WTC11 (cell line): ENCODE results near the gene UGGT2. TPM values are rescaled to one million over a fixed set of nuclear protein-coding genes. Genes with fewer than 3 reads are reported as not detected.

Source experiments
- ATAC-seq: fragments of 200-7000 bp; cut with Tn5 transposase; 2 replicates; pipeline ENCODE4 v1.10.0; 2021; ENCODE audit warnings: mild to moderate bottlenecking, moderate library complexity
- CTCF ChIA-PET: fragments of 300-600 bp; sonication (Branson Sonifier 250); formaldehyde crosslinking; loops from one replicate; lab custom pipeline; 2021; ENCODE audit warnings: antibody characterized with exemption; lab: Charles Lee
- POLR2A ChIA-PET: fragments of 350-600 bp; sonication (Branson Sonifier 250); formaldehyde crosslinking; loops from one replicate; lab custom pipeline; 2021; ENCODE audit warnings: antibody characterized with exemption; lab: Charles Lee
- DNase-seq: peaks from one replicate; pipeline ENCODE4 v3.0.0; 2021; ENCODE audit warnings: low spot score
- H3K27ac Mint-ChIP-seq: 2 replicates; pipeline ENCODE4 v1.8.0; 2021; ENCODE audit warnings: mixed read lengths
- H3K27me3 Mint-ChIP-seq: 2 replicates; pipeline ENCODE4 v1.8.0; 2021; ENCODE audit warnings: low read depth, mild to moderate bottlenecking, moderate library complexity, mixed read lengths
- H3K36me3 Mint-ChIP-seq: 2 replicates; pipeline ENCODE4 v1.8.0; 2021; ENCODE audit warnings: mixed read lengths
- H3K4me1 Mint-ChIP-seq: 2 replicates; pipeline ENCODE4 v1.8.0; 2022; ENCODE audit warnings: mixed read lengths
- H3K4me3 Mint-ChIP-seq: 2 replicates; pipeline ENCODE4 v1.8.0; 2021; ENCODE audit warnings: mild to moderate bottlenecking, moderate library complexity, mixed read lengths
- H3K9me3 Mint-ChIP-seq: 2 replicates; pipeline ENCODE4 v1.8.0; 2021; ENCODE audit warnings: mixed read lengths
- ATF3 ChIP-seq: sonication (generic); formaldehyde crosslinking; conservative IDR thresholded peaks from 2 replicates; pipeline ENCODE4 v1.8.1; 2022; ENCODE audit warnings: mild to moderate bottlenecking, missing genetic modification reagents
- CTCF ChIP-seq: fragments of 200-600 bp; IDR thresholded peaks from 2 replicates; pipeline ENCODE4 v1.8.0; 2022; ENCODE audit warnings: antibody characterized with exemption
- E2F4 ChIP-seq: sonication (generic); formaldehyde crosslinking; IDR thresholded peaks from 2 replicates; pipeline ENCODE4 v1.8.1; 2022; ENCODE audit warnings: low read depth, mild to moderate bottlenecking, moderate library complexity, missing genetic modification reagents, borderline replicate concordance
- ELF4 ChIP-seq: sonication (generic); formaldehyde crosslinking; IDR thresholded peaks from 2 replicates; pipeline ENCODE4 v1.8.1; 2022; ENCODE audit warnings: low read depth, mild to moderate bottlenecking, moderate library complexity, missing genetic modification reagents
- FOXP1 ChIP-seq: sonication (generic); formaldehyde crosslinking; IDR thresholded peaks from 2 replicates; pipeline ENCODE4 v1.8.0; 2022; ENCODE audit warnings: missing genetic modification reagents, mild to moderate bottlenecking, moderate library complexity, borderline replicate concordance
- GTF2I ChIP-seq: fragments of 250-450 bp; sonication (Bioruptor Pico); conservative IDR thresholded peaks from 2 replicates; pipeline ENCODE4 v1.4.0; 2021; ENCODE audit warnings: mild to moderate bottlenecking
- IRF2 ChIP-seq: sonication (generic); formaldehyde crosslinking; IDR thresholded peaks from 2 replicates; pipeline ENCODE4 v1.8.0; 2022; ENCODE audit warnings: low read depth, missing genetic modification reagents, borderline replicate concordance
- JAZF1 ChIP-seq: fragments of 250-450 bp; sonication (Bioruptor Pico); IDR thresholded peaks from 2 replicates; pipeline ENCODE4 v1.9.0; 2021; ENCODE audit warnings: moderate library complexity, mild to moderate bottlenecking, inconsistent platforms
- JUN ChIP-seq: sonication (generic); formaldehyde crosslinking; IDR thresholded peaks from 2 replicates; pipeline ENCODE4 v1.8.0; 2023; ENCODE audit warnings: mild to moderate bottlenecking, missing genetic modification reagents
- OVOL2 ChIP-seq: fragments of 250-450 bp; sonication (Bioruptor Pico); IDR thresholded peaks from 2 replicates; pipeline ENCODE4 v1.9.0; 2021; ENCODE audit warnings: mild to moderate bottlenecking, borderline replicate concordance
- PREB ChIP-seq: sonication (generic); formaldehyde crosslinking; IDR thresholded peaks from 2 replicates; pipeline ENCODE4 v1.8.1; 2022; ENCODE audit warnings: mild to moderate bottlenecking, missing genetic modification reagents, moderate library complexity, borderline replicate concordance
- PRRX2 ChIP-seq: fragments of 250-450 bp; sonication (Bioruptor Pico); IDR thresholded peaks from 2 replicates; pipeline ENCODE4 v1.8.0; 2021; ENCODE audit warnings: mild to moderate bottlenecking
- RORB ChIP-seq: fragments of 250-450 bp; sonication (Bioruptor Pico); IDR thresholded peaks from 2 replicates; pipeline ENCODE4 v1.9.0; 2021; ENCODE audit warnings: mild to moderate bottlenecking
- SP1 ChIP-seq: sonication (generic); formaldehyde crosslinking; conservative IDR thresholded peaks from 2 replicates; pipeline ENCODE4 v1.8.1; 2022; ENCODE audit warnings: missing genetic modification reagents
- TCF7 ChIP-seq: sonication (generic); formaldehyde crosslinking; IDR thresholded peaks from 2 replicates; pipeline ENCODE4 v1.8.0; 2022; ENCODE audit warnings: mild to moderate bottlenecking, low read depth, missing genetic modification reagents, moderate library complexity
- USF1 ChIP-seq: sonication (generic); formaldehyde crosslinking; IDR thresholded peaks from 2 replicates; pipeline ENCODE4 v1.8.0; 2022; ENCODE audit warnings: mild to moderate bottlenecking, missing genetic modification reagents
- ZBTB21 ChIP-seq: sonication (generic); formaldehyde crosslinking; IDR thresholded peaks from 2 replicates; pipeline ENCODE4 v1.8.1; 2023; ENCODE audit warnings: mild to moderate bottlenecking, missing genetic modification reagents, borderline replicate concordance
- ZMAT4 ChIP-seq: fragments of 250-450 bp; sonication (Bioruptor Pico); IDR thresholded peaks from 2 replicates; pipeline ENCODE4 v1.9.0; 2021; ENCODE audit warnings: mild to moderate bottlenecking
- ZNF281 ChIP-seq: sonication (generic); formaldehyde crosslinking; IDR thresholded peaks from 2 replicates; pipeline ENCODE4 v1.8.0; 2023; ENCODE audit warnings: mild to moderate bottlenecking, missing genetic modification reagents
- ZNF317 ChIP-seq: sonication (generic); formaldehyde crosslinking; IDR thresholded peaks from 2 replicates; pipeline ENCODE4 v1.8.1; 2023; ENCODE audit warnings: low read depth, mild to moderate bottlenecking, moderate library complexity, missing genetic modification reagents, borderline replicate concordance
- ZNF512 ChIP-seq: sonication (generic); formaldehyde crosslinking; IDR thresholded peaks from 2 replicates; pipeline ENCODE4 v1.8.1; 2022; ENCODE audit warnings: missing genetic modification reagents, borderline replicate concordance
- total RNA-seq: library from RNA; stranded (reverse); gene quantifications from 3 replicates; pipeline ENCODE4 v1.2.3, GENCODE V29; 2021

The UGGT2 gene
- total RNA-seq, 1 experiment from 2014 or later, result 31.1 TPM

GRCh38 chr13:95834134-95834765 lies 219.0 kb downstream of the UGGT2 start:
- TF ChIP-seq ZMAT4 (CRISPR knock-in tag) (no peak), CTCF (peak; percentile 82), ELF4 (CRISPR knock-in tag) (no peak)
- Mint-ChIP-seq H3K4me1 (peaks cover 4% of the 10 kb centered on the region), H3K9me3 (peaks cover 34% of the 10 kb centered on the region), H3K36me3 (peaks cover 40% of the 10 kb centered on the region), H3K27me3 (no peaks in the 10 kb centered on the region; the same call in 1 of the 2 replicates), H3K27ac (no peak overlapping the region), H3K4me3 (no peak overlapping the region)
- ATAC-seq (peak; percentile 86), DNase-seq (peak; percentile 63)
- POLR2A ChIA-PET, result no interaction called here
- CTCF ChIA-PET, result interaction anchor here (0.6 to 4.9 kb wide), 32 partner anchors 9 to 430 kb away, joined by 3 to 100 read pairs (median 4); partner anchors contain the start of genes CLDN10 and DNAJC3

GRCh38 chr13:95833719-95834118 lies 219.5 kb downstream of the UGGT2 start:
- ChIA-PET CTCF (interaction anchor here (0.5 to 4.9 kb wide), 34 partner anchors 9 to 429 kb away, joined by 3 to 100 read pairs (median 4); partner anchors contain the start of genes CLDN10 and DNAJC3), POLR2A (no interaction called here)
- no peak overlapping the region for H3K4me3 Mint-ChIP-seq
- ATAC-seq, result no peak
- TF ChIP-seq TCF7 (CRISPR knock-in tag) (no peak), OVOL2 (CRISPR knock-in tag) (no peak), E2F4 (CRISPR knock-in tag) (no peak), ATF3 (CRISPR knock-in tag) (no peak), ZNF317 (CRISPR knock-in tag) (no peak), USF1 (CRISPR knock-in tag) (no peak), GTF2I (CRISPR knock-in tag) (no peak), RORB (CRISPR knock-in tag) (no peak)
- TF ChIP-seq, all 79 proteins: peak for 0
- Mint-ChIP-seq H3K27me3 (no peaks in the 10 kb centered on the region; the same call in 1 of the 2 replicates), H3K27ac (no peak overlapping the region), H3K36me3 (peaks cover 40% of the 10 kb centered on the region), H3K4me1 (peaks cover 4% of the 10 kb centered on the region), H3K9me3 (peaks cover 34% of the 10 kb centered on the region)
- DNase-seq, result no peak

- H3K4me1 Mint-ChIP-seq, result peaks cover 4% of the 10 kb centered on the region
- POLR2A ChIA-PET, result no interaction called here
- TF ChIP-seq ZNF512 (CRISPR knock-in tag), result no peak
- TF ChIP-seq SP1 (CRISPR knock-in tag), result no peak
- no peak for TF ChIP-seq PRRX2 (CRISPR knock-in tag)
- no peak for TF ChIP-seq FOXP1 (CRISPR knock-in tag)
- TF ChIP-seq JAZF1 (CRISPR knock-in tag), result no peak
- no peak for TF ChIP-seq JUN (CRISPR knock-in tag)
- no peak for TF ChIP-seq ZNF281
- no peak for TF ChIP-seq IRF2 (CRISPR knock-in tag)
- TF ChIP-seq ZBTB21 (CRISPR knock-in tag), result no peak
- no peak for TF ChIP-seq PREB (CRISPR knock-in tag)
These were observed 220.1 kb downstream of the UGGT2 start for GRCh38 chr13:95833126-95833525.

More at GRCh38 chr13:95833126-95833525, 220.1 kb downstream of the UGGT2 start:
- DNase-seq, result no peak
- Mint-ChIP-seq H3K4me3 (no peak overlapping the region), H3K9me3 (peaks cover 34% of the 10 kb centered on the region), H3K27me3 (no peaks in the 10 kb centered on the region; the same call in 1 of the 2 replicates), H3K36me3 (peaks cover 40% of the 10 kb centered on the region), H3K27ac (no peak overlapping the region)
- CTCF ChIA-PET, result interaction anchor here (0.5 to 4.9 kb wide), 25 partner anchors 9 to 429 kb away, joined by 3 to 100 read pairs (median 5); partner anchors contain the start of gene CLDN10
- no peak for ATAC-seq
